AG09319 (cell line): ENCODE results near the gene SPEF2.

Source experiments
- DNase-seq: peaks from one replicate; pipeline ENCODE4 v3.0.0-alpha.2; 2010; ENCODE audit warnings: low read depth; ENCODE audit errors: extremely low read depth
- TF ChIP-seq, protein P1 (sequence below): IDR thresholded peaks from 2 replicates; pipeline ENCODE4 v1.5.1; 2011; ENCODE audit warnings: low read depth, mild to moderate bottlenecking, inconsistent platforms, low read length, moderate library complexity

Gene SPEF2

GRCh38 chr5:35856765-35857351 lies 239.2 kb downstream of the SPEF2 start, which contains the start of gene IL7R:
TSS of gene IL7R (plus strand) at chr5:35856891. CDS start at chr5:35856978, 87 bp downstream.
- TF ChIP-seq, protein P1, sequence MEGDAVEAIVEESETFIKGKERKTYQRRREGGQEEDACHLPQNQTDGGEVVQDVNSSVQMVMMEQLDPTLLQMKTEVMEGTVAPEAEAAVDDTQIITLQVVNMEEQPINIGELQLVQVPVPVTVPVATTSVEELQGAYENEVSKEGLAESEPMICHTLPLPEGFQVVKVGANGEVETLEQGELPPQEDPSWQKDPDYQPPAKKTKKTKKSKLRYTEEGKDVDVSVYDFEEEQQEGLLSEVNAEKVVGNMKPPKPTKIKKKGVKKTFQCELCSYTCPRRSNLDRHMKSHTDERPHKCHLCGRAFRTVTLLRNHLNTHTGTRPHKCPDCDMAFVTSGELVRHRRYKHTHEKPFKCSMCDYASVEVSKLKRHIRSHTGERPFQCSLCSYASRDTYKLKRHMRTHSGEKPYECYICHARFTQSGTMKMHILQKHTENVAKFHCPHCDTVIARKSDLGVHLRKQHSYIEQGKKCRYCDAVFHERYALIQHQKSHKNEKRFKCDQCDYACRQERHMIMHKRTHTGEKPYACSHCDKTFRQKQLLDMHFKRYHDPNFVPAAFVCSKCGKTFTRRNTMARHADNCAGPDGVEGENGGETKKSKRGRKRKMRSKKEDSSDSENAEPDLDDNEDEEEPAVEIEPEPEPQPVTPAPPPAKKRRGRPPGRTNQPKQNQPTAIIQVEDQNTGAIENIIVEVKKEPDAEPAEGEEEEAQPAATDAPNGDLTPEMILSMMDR = no peak

GRCh38 chr5:35857606-35858205 lies 240.0 kb downstream of the SPEF2 start:
- DNase-seq = no peak
- TF ChIP-seq, protein P1 = no peak

More at GRCh38 chr5:35856765-35857351, 239.2 kb downstream of the SPEF2 start, which contains the start of gene IL7R:
- no peak for DNase-seq

DNA sequence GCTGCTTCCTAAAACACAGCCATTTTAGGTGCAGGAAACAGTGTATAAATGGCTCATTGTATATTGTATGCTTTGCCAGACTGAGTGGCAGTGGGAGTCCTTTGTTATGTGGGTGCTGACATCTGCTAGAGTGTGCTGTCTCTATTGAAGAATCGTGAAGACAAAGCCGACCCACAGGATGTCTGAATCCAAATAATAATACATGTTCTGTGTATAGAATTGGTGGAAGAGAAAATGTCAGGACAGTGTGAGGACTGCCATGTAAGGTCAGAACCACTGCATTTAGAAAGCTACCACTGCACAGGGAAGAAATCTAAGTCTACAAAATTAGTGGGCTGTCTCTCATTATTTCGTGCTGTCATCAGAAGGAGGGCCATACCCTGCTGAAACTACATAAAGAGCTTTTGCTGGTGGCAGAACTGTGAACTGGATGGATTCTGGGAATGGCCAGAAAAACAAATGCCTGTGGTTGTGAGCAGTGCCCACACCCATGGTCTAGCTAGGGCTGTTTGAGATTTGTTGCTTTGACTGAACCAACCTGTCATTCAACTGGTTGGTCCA lies 241.5 kb downstream of the SPEF2 start:
- DNase-seq = no peak
- TF ChIP-seq, protein P1 = no peak

DNA sequence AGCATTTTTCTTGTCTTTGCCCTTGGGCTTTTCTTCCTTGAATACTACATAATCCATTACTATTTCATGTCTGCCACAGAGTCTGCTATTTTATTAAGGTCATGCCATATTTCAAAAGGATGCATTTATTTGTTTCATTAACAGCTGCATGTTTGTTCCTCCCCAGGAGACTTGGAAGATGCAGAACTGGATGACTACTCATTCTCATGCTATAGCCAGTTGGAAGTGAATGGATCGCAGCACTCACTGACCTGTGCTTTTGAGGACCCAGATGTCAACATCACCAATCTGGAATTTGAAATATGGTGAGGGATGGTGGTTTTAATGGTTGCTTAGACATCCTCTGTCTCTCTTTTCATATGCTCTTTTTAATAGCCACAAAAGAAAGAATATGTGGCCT lies 243.0 kb downstream of the SPEF2 start:
- no peak for DNase-seq
- TF ChIP-seq, protein P1 = no peak

DNA sequence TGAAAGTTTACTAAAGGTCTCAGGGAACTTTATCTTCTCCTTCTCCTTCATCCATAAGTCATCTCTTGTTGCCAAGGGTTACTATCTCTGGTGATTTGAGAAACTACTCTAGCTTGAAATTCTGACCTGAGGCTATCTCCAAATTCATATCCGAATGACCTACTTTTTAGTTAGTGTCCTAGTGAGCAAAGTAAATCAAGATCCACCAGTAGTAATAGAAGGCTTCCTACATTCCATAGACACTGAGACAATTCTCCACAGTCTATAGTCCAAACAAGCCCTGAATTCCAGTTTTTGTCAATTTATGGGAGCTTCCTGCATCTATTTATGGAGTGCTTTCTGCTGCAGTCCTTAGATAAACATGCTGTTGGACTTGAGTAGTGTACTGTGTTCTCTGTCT lies 244.1 kb downstream of the SPEF2 start:
- no peak for DNase-seq
- TF ChIP-seq, protein P1 = no peak

GRCh38 chr5:35862126-35862525 lies 244.5 kb downstream of the SPEF2 start:
- no peak for DNase-seq
- TF ChIP-seq, protein P1 = no peak

DNA sequence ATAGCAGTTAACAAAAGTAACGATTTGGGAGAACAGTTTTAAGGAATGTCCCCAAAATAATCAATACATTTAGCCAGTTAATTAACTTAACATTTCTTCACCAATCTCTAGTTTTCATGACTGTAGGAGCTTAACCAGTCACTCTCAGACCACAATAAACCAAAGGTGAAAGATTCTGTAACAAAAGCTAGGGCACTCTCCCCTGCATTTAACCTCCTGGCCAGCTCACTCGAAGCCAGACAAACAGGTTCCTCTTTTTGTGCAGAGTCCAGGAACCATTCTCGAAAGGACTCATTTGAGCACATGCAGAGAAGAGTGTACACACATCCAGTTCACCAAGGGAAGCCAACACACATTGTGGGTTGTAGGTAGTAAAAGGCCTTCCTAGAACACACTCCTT lies 245.5 kb downstream of the SPEF2 start:
- TF ChIP-seq, protein P1 = no peak
- DNase-seq = no peak
